Epidermal melanocyte (primary cell): ENCODE data around the gene KIAA0586.
"Not testable (repeated sequence)": the region's sequence is repeated elsewhere in the genome, so short reads cannot be mapped to it uniquely, and the experiment has no call there.

Experiments
- DNase-seq: peaks from one replicate; pipeline ENCODE4 v3.0.0; 2011; ENCODE audit warnings: low spot score; ENCODE audit not compliant: insufficient read length

The KIAA0586 gene

DNA sequence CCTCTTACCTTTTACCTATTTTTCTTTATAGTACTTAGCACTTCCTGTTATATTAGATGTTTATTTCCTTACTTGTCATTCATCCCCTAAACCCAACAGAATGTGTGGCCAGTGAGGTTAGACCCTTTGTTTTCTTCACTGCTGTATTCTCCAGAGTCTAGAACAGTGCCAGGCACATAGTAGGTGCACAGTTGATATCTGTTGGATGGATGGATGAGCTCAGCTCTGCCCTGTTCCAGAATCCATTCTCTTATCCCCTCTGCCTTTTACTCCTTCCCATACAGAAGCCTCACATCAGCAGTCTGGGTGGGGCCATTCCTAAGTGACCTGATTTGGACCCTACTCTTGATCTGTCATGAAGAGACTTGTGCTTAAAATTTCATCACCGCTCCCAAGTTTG lies 115.7 kb downstream of the KIAA0586 start:
- no peak for DNase-seq

GRCh38 chr14:58547649-58548048 lies 120.1 kb downstream of the KIAA0586 start:
- no peak for DNase-seq

- DNase-seq, result no peak
Measured at GRCh38 chr14:58549105-58549757, 121.7 kb downstream of the KIAA0586 start.

DNA sequence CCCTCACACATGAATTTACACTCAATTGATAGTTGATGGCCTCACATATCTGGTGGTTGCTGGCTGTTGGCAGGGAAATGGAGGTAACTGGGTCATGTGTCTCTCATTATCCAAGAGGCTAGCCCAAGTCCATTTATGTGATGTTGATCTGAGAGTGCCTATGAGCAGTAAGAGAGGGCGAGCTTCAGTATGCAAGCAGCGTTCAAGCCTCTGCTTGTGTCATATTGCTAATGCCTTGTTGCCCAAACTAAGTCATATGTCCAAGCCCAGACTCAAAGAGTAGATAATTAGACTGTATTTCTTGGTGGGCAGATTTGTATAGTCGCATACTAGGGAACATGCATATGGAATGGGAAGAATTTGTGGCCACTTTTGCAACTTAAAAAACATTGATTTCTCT lies 126.4 kb downstream of the KIAA0586 start:
- no peak for DNase-seq

GRCh38 chr14:58555647-58556046 lies 128.1 kb downstream of the KIAA0586 start:
- no peak for DNase-seq

DNA sequence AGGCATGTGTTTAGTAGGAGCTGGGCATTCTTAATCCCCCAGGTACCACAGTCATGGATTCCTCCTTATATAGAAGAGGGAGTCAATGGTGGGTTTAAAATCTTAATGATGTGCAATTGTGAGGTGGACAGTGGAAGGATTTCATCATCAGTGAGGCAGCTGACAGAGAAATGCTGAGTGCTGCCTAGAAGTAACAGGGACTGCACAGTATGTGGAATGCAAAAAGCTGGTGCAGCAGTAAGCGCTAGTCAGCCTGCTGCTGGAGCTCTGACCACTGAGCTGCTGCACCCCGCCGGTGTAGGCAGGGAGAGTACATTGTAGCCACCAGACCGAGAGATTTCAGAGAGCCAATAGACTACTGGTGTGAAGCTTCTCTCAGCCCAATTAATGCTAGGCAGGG lies 129.7 kb downstream of the KIAA0586 start:
- no peak for DNase-seq

GRCh38 chr14:58560208-58560607 lies 132.7 kb downstream of the KIAA0586 start:
- no peak for DNase-seq

DNA sequence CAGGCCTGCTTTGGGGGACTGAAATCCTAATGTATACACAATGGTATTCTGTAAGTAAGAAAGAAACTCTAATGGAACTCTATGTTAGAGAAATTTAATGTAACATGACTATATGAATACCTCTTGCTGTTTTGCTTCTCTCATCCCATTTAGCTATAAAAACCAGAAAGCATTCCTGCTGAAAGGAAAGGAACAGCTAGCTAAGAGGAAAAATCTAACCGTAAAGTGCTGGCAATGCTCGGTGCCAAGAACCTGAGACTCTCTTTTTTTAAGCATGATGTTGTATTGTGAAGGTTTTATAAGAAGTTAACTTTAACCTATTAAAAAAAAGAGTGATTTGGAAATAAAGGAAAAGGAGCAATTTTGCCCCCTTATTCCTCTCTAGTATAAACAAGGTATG lies 134.6 kb downstream of the KIAA0586 start:
- DNase-seq, result no peak

GRCh38 chr14:58563978-58564377 lies 136.5 kb downstream of the KIAA0586 start:
- DNase-seq, result no peak

DNA sequence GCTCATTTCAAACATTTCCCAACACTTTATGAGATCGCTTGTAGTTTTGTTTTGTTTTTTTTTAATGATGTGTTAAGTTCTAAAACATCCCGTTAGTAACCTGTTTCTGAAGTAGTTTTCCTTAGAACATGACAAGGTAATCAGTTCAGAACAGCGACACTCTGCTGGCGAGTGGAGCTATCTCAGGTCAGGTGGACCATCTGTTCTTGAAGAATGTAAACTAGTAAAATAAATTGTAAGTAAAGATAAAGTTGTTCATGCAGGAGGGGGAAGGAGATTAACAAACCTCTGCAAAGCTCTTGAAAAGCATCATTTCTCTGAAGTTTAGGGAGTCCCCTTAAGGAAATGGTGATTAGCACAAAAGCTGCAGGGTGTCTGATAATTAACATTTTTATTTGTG lies 138.3 kb downstream of the KIAA0586 start:
- no peak for DNase-seq

DNA sequence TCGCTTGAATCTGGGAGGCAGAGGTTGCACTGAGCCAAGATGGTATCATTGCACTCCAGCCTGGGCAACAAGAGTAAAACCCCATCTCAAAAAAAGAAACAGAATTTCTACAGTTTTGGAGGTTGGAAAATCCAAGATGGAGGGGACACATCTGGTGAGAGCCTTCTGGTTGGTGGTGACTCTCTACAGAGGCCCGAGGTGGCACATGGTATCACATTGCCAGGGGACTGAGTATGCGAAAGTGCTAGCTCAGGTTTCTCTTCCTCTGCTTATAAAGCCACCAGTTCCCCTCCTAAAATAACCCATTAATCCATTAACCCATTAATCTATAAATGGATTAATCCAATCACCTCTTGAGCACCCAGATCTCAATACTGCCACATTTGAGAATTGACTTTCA lies 139.5 kb downstream of the KIAA0586 start:
- DNase-seq, result no peak

- DNase-seq, result no peak
Measured at GRCh38 chr14:58568322-58568721, 140.8 kb downstream of the KIAA0586 start.

DNA sequence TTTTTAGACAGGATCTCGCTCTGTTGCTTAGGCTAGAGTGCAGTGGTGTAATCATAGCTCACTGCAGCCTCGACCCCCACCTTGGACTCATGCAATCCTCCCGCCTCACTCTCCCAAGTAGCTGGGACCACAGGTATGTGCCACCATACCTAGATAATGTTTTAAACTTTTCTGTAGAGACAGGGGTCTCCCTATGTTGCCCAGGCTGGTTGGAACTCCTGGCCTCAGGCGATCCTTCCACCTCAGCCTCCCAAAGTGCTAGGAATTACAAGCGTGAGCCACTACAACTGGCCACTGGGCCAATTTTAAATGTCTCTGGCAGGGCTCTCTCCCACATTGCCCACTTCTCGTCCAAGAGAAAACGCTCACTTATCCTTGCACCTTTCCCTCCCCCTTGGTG lies 143.7 kb downstream of the KIAA0586 start:
- DNase-seq, result no peak

- no peak for DNase-seq
Measured at GRCh38 chr14:58571769-58572472, 144.4 kb downstream of the KIAA0586 start.

DNA sequence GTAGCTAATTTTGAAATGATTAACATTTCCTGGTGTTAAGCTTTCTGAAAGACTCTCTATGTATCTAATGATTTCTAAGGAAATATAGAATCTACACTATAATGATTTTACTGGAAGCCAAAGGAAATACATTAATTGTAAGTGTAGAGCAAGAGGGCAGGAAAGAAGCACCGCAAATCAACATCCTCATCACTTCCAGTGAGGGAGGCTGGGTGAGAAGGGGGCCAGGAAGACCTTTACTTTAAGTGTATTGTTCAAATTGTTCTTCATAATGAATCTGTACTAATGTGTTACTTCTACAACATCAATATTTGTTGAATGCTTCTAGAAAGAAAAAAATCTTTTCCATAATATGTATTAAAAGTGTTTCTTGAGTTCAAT lies 144.9 kb downstream of the KIAA0586 start:
- DNase-seq, result no peak

- no peak for DNase-seq
Measured at GRCh38 chr14:58572863-58573262, 145.3 kb downstream of the KIAA0586 start.

- no peak for DNase-seq
Measured at GRCh38 chr14:58574623-58575022, 147.1 kb downstream of the KIAA0586 start.

- DNase-seq, result no peak
Measured at GRCh38 chr14:58575956-58576355, 148.4 kb downstream of the KIAA0586 start.

GRCh38 chr14:58580035-58580434 lies 152.5 kb downstream of the KIAA0586 start:
- not testable (repeated sequence) for DNase-seq

DNA sequence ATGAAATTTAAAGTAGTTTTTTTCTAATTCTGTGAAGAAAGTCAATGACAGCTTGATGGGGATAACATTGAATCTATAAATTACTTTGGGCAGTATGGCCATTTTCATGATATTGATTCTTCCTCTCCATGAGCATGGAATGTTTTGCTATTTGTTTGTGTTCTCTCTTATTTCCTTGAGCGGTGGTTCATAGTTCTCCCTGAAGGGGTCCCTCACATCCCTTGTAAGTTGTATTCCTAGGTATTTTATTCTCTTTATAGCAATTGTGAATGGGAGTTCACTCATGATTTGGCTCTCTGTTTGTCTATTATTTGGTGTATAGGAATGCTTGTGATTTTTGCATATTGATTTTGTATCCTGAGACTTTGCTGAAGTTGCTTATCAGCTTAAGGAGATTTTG lies 153.9 kb downstream of the KIAA0586 start:
- DNase-seq, result not testable (repeated sequence)

DNA sequence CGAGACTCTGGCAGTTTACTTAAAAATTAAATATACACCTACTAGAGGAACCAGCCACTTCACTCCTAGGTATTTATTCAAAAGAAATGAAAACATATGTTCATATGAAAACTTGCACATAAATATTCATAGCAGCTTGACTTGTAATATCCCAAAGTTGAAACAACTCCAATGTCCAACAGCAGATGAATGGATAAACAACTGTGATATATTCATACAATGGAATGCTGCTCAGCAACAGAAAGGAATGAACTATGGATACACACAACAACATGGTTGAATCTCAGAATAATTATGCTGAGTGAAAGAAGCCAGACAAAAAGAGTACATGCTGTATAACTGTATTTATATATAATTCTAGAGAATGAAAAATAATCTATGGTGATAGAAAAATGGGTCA lies 156.9 kb downstream of the KIAA0586 start:
- no peak for DNase-seq

DNA sequence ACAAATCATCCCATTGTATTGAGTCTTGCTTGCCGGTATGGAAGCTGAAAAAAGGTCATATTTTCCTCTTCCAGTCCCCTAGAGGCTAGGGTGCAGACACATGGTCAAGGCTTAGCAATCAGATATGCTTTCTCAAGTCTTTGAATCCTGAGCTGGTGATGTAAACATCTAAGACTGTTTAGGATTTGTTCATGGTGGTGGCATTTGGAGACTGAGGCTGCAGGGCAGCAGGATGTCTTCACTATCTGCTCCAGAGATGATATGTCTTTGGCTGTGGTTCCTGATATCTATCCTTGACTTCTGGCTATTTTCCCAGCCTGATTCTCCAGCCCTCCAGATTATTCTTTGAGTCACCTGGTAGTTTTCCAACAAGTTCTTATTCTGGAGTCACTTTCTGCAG lies 159.8 kb downstream of the KIAA0586 start:
- peak; percentile 24 for DNase-seq

DNA sequence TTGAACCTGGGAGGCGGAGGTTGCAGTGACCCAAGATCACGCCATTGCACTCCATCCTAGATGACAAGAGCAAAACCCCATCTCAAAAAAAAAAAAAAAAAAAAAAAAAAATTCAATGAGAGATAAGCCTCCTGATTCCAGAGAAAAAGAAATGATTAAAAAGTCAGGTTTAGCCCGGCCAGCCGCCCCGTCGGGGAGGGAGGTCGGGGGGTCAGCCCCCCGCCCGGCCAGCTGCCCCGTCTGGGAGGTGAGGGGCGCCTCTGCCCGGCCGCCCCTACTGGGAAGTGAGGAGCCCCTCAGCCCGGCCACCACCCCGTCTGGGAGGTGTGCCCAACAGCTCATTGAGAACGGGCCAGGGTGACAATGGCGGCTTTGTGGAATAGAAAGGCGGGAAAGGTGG lies 160.8 kb downstream of the KIAA0586 start:
- DNase-seq, result not testable (repeated sequence)
